PFSK-1 (cell line): Measurements from ENCODE around the gene FGFBP2.

Source experiments
- FOXP2 ChIP-seq: optimal IDR thresholded peaks from 2 replicates; pipeline ENCODE3; 2011; ENCODE audit warnings: borderline replicate concordance, control low read depth, inconsistent platforms; ENCODE audit not compliant: insufficient read depth; ENCODE audit errors: extremely low read length, extremely low read depth
- POLR2AphosphoS5 ChIP-seq: IDR thresholded peaks from 2 replicates; pipeline ENCODE4 v1.6.1; 2012; ENCODE audit warnings: low read depth, mild to moderate bottlenecking, control low read depth, low read length, moderate library complexity
- REST ChIP-seq, 2 experiments: IDR thresholded peaks; 2 replicates each; pipeline versions ENCODE4 v1.6.1 to v1.8.0; 2011 to 2012; ENCODE audit warnings: low read depth in 2 of 2, low read length in 2 of 2, control low read depth in 1 of 2, inconsistent platforms in 1 of 2, mild to moderate bottlenecking in 1 of 2, moderate library complexity in 1 of 2; ENCODE audit not compliant: insufficient read depth in 1 of 2
- SIN3A ChIP-seq: IDR thresholded peaks from 2 replicates; pipeline ENCODE4 v1.6.1; 2012; ENCODE audit warnings: mild to moderate bottlenecking, low read length, moderate library complexity, borderline replicate concordance; ENCODE audit not compliant: insufficient read depth
- TAF1 ChIP-seq: IDR thresholded peaks from 2 replicates; pipeline ENCODE4 v1.6.1; 2012; ENCODE audit warnings: low read length, control low read depth, borderline replicate concordance; ENCODE audit not compliant: insufficient read depth

FGFBP2 gene

GRCh38 chr4:15912236-15912635, 50.7 kb downstream of the FGFBP2 start:
- TF ChIP-seq POLR2AphosphoS5, result no peak
- TF ChIP-seq SIN3A, result no peak
- TF ChIP-seq TAF1, result no peak
- no peak for TF ChIP-seq REST (IDR thresholded peaks at IDR 0.05; ENCODE audit: insufficient read depth in 1 of 2, low read depth in 2 of 2, low read length in 2 of 2)
- no peak for TF ChIP-seq FOXP2
